HUES48 (cell line): Measurements from ENCODE around the gene RUNX3.

Source experiments
- H3K27ac ChIP-seq: one replicate; pipeline ENCODE4 v1.7.0; 2013; ENCODE audit warnings: low read depth, low read length, inconsistent platforms
- H3K27me3 ChIP-seq: 2 replicates; pipeline ENCODE4 v1.6.1; 2013; ENCODE audit warnings: mild to moderate bottlenecking, low read length; ENCODE audit not compliant: control insufficient read depth, insufficient read depth
- H3K36me3 ChIP-seq: 2 replicates; pipeline ENCODE4 v1.6.1; 2013; ENCODE audit warnings: low read length; ENCODE audit not compliant: control insufficient read depth, insufficient read depth
- H3K4me1 ChIP-seq: 2 replicates; pipeline ENCODE4 v1.6.1; 2013; ENCODE audit warnings: mild to moderate bottlenecking, low read length; ENCODE audit not compliant: control insufficient read depth, insufficient read depth
- H3K4me3 ChIP-seq: 2 replicates; pipeline ENCODE4 v1.5.1; 2013; ENCODE audit warnings: mild to moderate bottlenecking, low read depth, low read length
- H3K9ac ChIP-seq: 2 replicates; pipeline ENCODE4 v1.6.1; 2013; ENCODE audit warnings: mild to moderate bottlenecking, low read depth, low read length, moderate library complexity
- H3K9me3 ChIP-seq: 2 replicates; pipeline ENCODE4 v1.6.1; 2013; ENCODE audit warnings: low read length; ENCODE audit not compliant: control insufficient read depth, insufficient read depth

The RUNX3 gene

DNA sequence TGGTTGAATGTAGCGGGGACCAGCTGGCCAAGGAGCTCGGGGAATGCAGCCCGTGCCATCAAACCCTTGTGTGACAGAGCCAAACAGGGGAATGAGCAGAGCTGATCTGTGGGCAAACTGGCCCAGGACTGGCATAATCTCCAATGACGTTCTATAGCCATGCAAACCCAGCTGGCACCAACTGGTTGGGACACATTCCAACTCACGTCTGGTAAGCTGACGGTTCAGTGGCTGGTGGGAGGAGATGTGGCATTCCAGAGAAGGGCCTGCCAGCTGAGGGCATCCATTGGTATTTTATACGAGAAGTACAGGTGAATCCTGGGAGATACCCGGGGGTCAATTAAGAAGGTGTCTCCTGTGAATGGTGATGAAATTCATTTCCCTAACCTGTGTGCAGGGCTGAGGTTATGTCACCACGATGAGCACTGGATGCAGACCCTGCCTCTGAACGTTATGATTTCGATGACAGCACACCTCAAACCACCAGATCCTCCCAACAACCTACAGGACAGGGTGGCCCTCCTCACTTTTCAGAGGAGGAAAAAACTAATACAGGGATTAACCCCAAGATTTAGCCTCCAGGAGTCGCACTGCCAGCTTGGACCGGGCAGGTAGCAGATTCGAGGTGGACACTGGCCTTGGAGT lies 39.0 kb upstream of the RUNX3 start:
- Histone ChIP-seq H3K9ac (no peak overlapping the region), H3K4me1 (peaks cover 20% of the 10 kb centered on the region), H3K36me3 (no peaks in the 10 kb centered on the region), H3K27me3 (no peaks in the 10 kb centered on the region), H3K9me3 (no peaks in the 10 kb centered on the region), H3K27ac (no peak overlapping the region), H3K4me3 (no peak overlapping the region)

DNA sequence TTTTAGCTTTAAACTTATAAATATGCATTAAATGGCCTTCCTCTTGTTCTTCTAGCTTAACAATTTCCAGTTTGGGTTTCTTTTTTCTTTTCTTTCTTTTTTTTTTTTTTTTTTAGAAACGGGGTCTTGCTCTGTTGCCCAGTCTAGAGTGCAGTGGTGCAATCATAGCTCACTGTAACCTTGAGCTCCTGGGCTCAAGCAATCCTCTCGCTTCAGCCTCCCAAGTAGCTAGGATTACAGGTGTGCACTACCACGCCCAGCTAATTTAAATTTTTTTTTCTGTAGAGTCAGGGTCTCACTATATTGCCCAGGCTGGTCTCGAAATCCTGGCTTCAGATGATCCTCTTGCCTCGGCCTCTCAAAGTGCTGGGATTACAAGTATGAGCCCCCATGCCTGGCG lies 37.9 kb upstream of the RUNX3 start:
- H3K9me3 ChIP-seq = no peaks in the 10 kb centered on the region
- H3K27ac ChIP-seq = no peak overlapping the region
- no peak overlapping the region for H3K4me3 ChIP-seq
- no peak overlapping the region for H3K9ac ChIP-seq
- H3K36me3 ChIP-seq = no peaks in the 10 kb centered on the region
- H3K27me3 ChIP-seq = no peaks in the 10 kb centered on the region
- H3K4me1 ChIP-seq = peaks cover 20% of the 10 kb centered on the region

DNA sequence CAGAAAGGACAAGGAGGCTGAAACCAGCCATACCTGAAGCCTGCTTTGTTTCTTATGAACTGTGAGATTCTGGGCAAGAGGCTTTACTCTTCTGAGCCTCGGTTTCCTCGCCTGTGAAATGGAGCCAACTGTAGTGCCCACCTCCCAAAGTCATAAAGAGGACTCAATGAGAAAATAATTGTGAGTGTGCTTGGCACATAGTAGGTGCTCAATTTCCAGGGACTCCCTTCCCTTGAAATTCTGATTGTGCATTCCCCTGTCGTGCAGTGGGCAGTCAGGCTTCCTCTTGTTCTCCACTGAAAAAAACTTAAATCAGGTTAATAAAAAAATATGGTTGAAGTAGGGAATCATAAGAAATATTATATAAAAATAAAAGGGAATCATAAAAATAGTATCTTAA lies 37.5 kb upstream of the RUNX3 start:
- Histone ChIP-seq H3K36me3 (no peaks in the 10 kb centered on the region), H3K4me3 (no peak overlapping the region), H3K9me3 (no peaks in the 10 kb centered on the region), H3K4me1 (peaks cover 16% of the 10 kb centered on the region), H3K27me3 (no peaks in the 10 kb centered on the region), H3K9ac (no peak overlapping the region), H3K27ac (no peak overlapping the region)

DNA sequence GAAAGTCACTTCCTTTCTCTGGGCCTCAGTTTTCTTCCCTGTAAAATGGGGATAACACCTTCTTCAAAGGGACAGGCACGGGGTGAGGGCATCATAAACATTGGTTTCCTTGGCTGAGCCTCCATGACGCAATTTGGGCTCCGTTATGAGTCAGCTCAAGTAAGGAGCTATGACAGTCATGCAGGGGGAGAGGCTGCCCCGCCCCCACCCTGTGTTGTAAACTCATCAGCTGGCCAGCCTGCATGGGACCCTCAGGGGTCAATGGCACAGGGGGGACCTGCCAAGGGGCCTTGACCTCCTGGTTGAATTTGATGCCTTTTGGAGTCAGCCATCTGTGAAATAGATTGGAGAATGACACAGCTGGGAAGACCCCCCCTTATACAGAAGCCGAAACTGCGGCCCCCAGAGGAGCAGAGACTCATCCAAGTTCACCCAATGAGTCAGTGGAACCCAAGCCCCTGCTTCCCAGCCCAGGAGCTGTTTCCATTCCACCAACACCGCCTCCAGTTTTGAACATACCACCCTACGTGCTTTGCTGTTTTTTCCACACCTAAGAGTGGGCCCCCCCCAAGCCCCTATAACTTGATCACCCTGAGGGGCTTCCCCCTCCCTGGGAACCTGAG lies 36.8 kb upstream of the RUNX3 start:
- peaks cover 9% of the 10 kb centered on the region; the same call in 1 of the 2 replicates for H3K4me1 ChIP-seq
- H3K36me3 ChIP-seq = no peaks in the 10 kb centered on the region
- H3K9me3 ChIP-seq = no peaks in the 10 kb centered on the region
- H3K9ac ChIP-seq = no peak overlapping the region
- no peak overlapping the region for H3K4me3 ChIP-seq
- H3K27ac ChIP-seq = no peak overlapping the region
- no peaks in the 10 kb centered on the region for H3K27me3 ChIP-seq

DNA sequence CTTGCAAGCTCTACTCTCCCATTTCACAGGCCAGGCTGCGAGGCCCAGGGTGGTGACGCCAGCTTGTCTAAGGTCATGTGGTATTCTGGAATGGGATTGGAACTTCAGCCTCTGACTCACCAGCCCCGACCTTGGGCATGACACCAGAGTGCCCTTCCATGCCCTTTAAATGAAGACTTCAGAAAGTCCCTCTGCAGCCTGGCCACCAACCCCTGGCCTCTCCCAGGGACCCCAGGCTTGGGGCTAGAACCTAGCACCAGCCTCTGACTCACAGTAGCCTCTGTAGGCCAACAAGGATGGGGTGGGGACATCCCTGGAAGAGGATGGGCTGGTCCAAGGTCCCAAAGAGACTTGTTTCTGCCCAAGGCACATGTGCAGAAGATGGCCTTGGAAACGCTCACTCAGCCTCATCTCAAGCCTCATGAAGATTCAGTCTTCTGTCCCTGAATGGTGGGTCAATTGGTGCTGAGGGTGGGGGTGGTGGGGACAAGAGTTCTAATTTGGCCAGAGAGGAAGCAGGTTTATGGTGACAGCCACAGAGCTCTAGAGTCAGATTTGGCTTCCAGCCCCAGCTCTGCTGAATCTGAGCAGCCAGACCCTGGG lies 36.1 kb upstream of the RUNX3 start:
- Histone ChIP-seq H3K27ac (no peak overlapping the region), H3K9me3 (no peaks in the 10 kb centered on the region), H3K9ac (no peak overlapping the region), H3K4me1 (peaks cover 7% of the 10 kb centered on the region; the same call in 1 of the 2 replicates), H3K4me3 (no peak overlapping the region), H3K27me3 (no peaks in the 10 kb centered on the region), H3K36me3 (no peaks in the 10 kb centered on the region)

DNA sequence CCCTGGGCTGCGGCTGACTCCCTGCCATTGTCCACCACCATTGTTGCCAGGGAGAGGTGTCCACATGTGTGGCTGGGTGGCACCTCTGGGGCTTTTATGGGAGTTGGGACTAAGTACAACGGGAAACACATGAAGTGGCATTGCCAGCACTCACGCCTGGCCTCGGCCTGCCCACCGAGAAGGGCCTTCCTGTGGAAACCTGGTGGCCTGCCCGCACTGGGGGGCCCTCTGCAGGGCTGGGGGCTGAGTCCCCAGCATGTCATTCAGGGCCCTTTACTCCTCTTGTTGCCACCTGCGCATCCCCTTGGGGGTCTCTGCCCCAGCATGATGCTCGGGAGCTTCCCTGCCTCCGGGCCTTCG lies 35.5 kb upstream of the RUNX3 start:
- Histone ChIP-seq H3K4me3 (no peak overlapping the region), H3K9ac (no peak overlapping the region), H3K27me3 (no peaks in the 10 kb centered on the region), H3K9me3 (no peaks in the 10 kb centered on the region), H3K36me3 (no peaks in the 10 kb centered on the region), H3K27ac (no peak overlapping the region), H3K4me1 (peaks cover 7% of the 10 kb centered on the region; the same call in 1 of the 2 replicates)

- Histone ChIP-seq H3K27me3 (no peaks in the 10 kb centered on the region), H3K9ac (no peak overlapping the region), H3K9me3 (no peaks in the 10 kb centered on the region), H3K27ac (no peak overlapping the region), H3K4me3 (no peak overlapping the region), H3K36me3 (no peaks in the 10 kb centered on the region), H3K4me1 (peaks cover 3% of the 10 kb centered on the region; the same call in 1 of the 2 replicates)
Measured at GRCh38 chr1:24964811-24965570, 34.9 kb upstream of the RUNX3 start.

GRCh38 chr1:24963943-24964693 lies 34.0 kb upstream of the RUNX3 start:
- H3K27ac ChIP-seq = no peak overlapping the region
- no peaks in the 10 kb centered on the region for H3K4me1 ChIP-seq
- H3K9ac ChIP-seq = no peak overlapping the region
- H3K9me3 ChIP-seq = no peaks in the 10 kb centered on the region
- H3K4me3 ChIP-seq = no peak overlapping the region
- H3K36me3 ChIP-seq = no peaks in the 10 kb centered on the region
- H3K27me3 ChIP-seq = no peaks in the 10 kb centered on the region

GRCh38 chr1:24963099-24963872 lies 33.2 kb upstream of the RUNX3 start:
- Histone ChIP-seq H3K9me3 (no peaks in the 10 kb centered on the region), H3K4me1 (no peaks in the 10 kb centered on the region), H3K27me3 (no peaks in the 10 kb centered on the region), H3K27ac (no peak overlapping the region), H3K4me3 (no peak overlapping the region), H3K36me3 (no peaks in the 10 kb centered on the region), H3K9ac (no peak overlapping the region)
